Spleen (tissue), 11 donors: ENCODE results near the gene FBLN2. TPM values are rescaled to one million over a fixed set of nuclear protein-coding genes. Genes with fewer than 3 reads are reported as not detected.

Experiments used
- DNase-seq: peaks from one replicate; pipeline ENCODE4 v3.0.0-alpha.2; 2020
- H3K27ac ChIP-seq, 8 donors: fragments of 200-600 bp; sonication (generic) in 7 of 8; 1 replicate in 4 of 8; 2 replicates in 4 of 8; pipeline versions ENCODE4 v1.5.0 to v1.8.0; 2016 to 2021; ENCODE audit warnings: inconsistent platforms in 4 of 8, mild to moderate bottlenecking in 4 of 8, moderate library complexity in 1 of 8
- H3K27me3 ChIP-seq, 7 donors: fragments of 200-600 bp; sonication (generic) in 6 of 7; replicated peaks in 1 of 7; 1 replicate in 4 of 7; 2 replicates in 3 of 7; pipeline versions ENCODE4 v1.5.0 to v1.8.0; 2016 to 2021; ENCODE audit warnings: inconsistent platforms in 3 of 7, mild to moderate bottlenecking in 1 of 7
- H3K36me3 ChIP-seq, 6 donors: fragments of 200-600 bp; sonication (generic) in 5 of 6; 1 replicate in 4 of 6; 2 replicates in 2 of 6; pipeline versions ENCODE4 v1.5.0 to v1.8.0; 2016 to 2021; ENCODE audit warnings: inconsistent platforms in 2 of 6
- H3K4me1 ChIP-seq, 6 donors: fragments of 200-600 bp; sonication (generic) in 5 of 6; 1 replicate in 3 of 6; 2 replicates in 3 of 6; pipeline versions ENCODE4 v1.5.0 to v1.8.0; 2016 to 2021; ENCODE audit warnings: inconsistent platforms in 3 of 6
- H3K4me3 ChIP-seq, 8 donors: fragments of 200-600 bp; sonication (generic) in 7 of 8; 1 replicate in 4 of 8; 2 replicates in 4 of 8; pipeline versions ENCODE4 v1.5.0 to v1.8.0; 2016 to 2021; ENCODE audit warnings: inconsistent platforms in 4 of 8, mild to moderate bottlenecking in 4 of 8, moderate library complexity in 2 of 8
- H3K9me3 ChIP-seq, 8 donors: fragments of 200-600 bp; sonication (generic) in 7 of 8; 1 replicate in 4 of 8; 2 replicates in 4 of 8; pipeline versions ENCODE4 v1.5.0 to v1.8.0; 2016 to 2021; ENCODE audit warnings: inconsistent platforms in 4 of 8
- POLR2A ChIP-seq, 3 donors: fragments of 450-650 bp; IDR thresholded peaks; one replicate each; pipeline ENCODE4 v1.5.1; 2017; ENCODE audit warnings: antibody characterized with exemption in 3 of 3, mild to moderate bottlenecking in 1 of 3
- POLR2AphosphoS5 ChIP-seq, 3 donors: sonication (generic); formaldehyde crosslinking; IDR thresholded peaks; one replicate each; pipeline ENCODE4 v1.5.1; 2017; ENCODE audit warnings: antibody characterized with exemption in 3 of 3
- WGBS, 5 donors: extraction: QIAGEN DNeasy Blood & Tissue Kit in 3 of 5; methylation state at CpG; one replicate each; pipeline versions ENCODE4 v1.1.5 to v1.1.7; 2013 to 2018; 5-methylcytosine and 5-hydroxymethylcytosine counted together
- intact Hi-C: fragments of 100-400 bp; cut with DNase I; formaldehyde crosslinking; loops from one replicate; pipeline ENCODE4 v1.15.0; 2023; ENCODE audit warnings: low total_unique reads
- polyA plus RNA-seq, 3 donors: library from polyadenylated mRNA; stranded (reverse); fragments of 200-250 nt; gene quantifications; one replicate each; pipeline ENCODE4 v1.2.1, GENCODE V29; 2013
- total RNA-seq, 7 donors: library from RNA; depleted of rRNA in 3 of 7; stranded (reverse); fragments of >200 nt in 3 of 7; fragmentation: NEBNext Ultra II Directional in 4 of 7; extraction: Animal tissue kit (Norgen Biotek cat#: 25700) in 4 of 7; gene quantifications; one replicate each; pipeline versions ENCODE4 v1.1.0 to v1.2.1, GENCODE V29; 2016 to 2021
- TF ChIP-seq, protein P1 (sequence below), 11 experiments: fragments of 200-600 bp in 7 of 11; fragments of 450-650 bp in 4 of 11; sonication (generic) in 4 of 11; IDR thresholded peaks in 8 of 11; conservative IDR thresholded peaks in 3 of 11; 1 replicate in 7 of 11; 2 replicates in 4 of 11; pipeline versions ENCODE4 v1.4.0 to v1.8.0; 2016 to 2021; ENCODE audit warnings: antibody characterized with exemption in 11 of 11, inconsistent platforms in 4 of 11, mild to moderate bottlenecking in 1 of 11
- donor health status: healthy with polysubstance abuse.
- donor health status: DM: no; HTN: no; CAD: no; lungs with moderate emphysema.
- donor health status: DM: no; HTN: no; CAD: no.
- donor health status: Bipolar disorder and iron deficiency.
- donor health status: healthy.
- donor health status: DM: no; HTN: no; CAD: no.
- donor health status: DM: yes; HTN: yes; CAD: no.

Gene FBLN2
- total and polyA plus RNA-seq, 10 donors, result 6.1 to 28.2 (median 12.5) TPM

DNA sequence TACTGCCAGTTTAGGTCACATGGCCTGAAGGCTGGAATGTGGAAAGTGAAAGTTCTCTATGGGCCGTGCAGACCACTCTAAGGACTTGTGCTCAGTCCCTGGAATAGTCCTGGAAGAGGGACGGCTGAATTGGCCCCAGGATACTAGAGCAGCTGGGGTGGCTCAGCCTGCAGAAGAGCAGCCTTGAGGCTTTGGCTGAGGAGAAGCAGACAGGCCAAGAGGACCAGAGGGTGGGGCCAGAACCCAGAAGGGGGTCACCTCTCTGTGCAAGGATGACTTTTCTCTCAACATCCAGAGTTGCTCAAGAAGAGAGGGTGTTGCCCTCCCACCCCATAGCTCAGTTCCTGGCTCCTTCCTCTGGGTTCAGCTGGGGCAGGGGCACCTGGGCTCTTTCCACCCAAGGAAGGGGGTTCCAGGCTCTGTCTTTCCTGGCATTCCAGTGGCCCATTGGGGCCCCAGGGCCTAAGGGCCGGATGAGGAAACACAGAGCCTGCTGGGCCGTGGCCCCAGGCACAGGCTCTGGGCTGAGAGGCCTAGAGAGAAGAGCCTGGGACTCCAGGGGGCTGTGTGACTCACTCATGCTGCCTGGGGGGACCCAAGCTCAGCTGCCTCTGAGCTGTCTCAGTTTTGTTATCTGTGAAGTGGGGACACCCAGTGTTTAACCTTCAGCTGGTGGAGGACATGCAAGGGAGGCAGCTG, 8.5 kb upstream of the FBLN2 start:
- 66 to 83% (median 80%) methylated on average over 2 to 4 of the region's 4 CpGs for WGBS, 5 donors
- intact Hi-C loops, result no loop called here
- no peak for TF ChIP-seq POLR2A (IDR thresholded peaks at IDR 0.05)
- TF ChIP-seq, protein P1, sequence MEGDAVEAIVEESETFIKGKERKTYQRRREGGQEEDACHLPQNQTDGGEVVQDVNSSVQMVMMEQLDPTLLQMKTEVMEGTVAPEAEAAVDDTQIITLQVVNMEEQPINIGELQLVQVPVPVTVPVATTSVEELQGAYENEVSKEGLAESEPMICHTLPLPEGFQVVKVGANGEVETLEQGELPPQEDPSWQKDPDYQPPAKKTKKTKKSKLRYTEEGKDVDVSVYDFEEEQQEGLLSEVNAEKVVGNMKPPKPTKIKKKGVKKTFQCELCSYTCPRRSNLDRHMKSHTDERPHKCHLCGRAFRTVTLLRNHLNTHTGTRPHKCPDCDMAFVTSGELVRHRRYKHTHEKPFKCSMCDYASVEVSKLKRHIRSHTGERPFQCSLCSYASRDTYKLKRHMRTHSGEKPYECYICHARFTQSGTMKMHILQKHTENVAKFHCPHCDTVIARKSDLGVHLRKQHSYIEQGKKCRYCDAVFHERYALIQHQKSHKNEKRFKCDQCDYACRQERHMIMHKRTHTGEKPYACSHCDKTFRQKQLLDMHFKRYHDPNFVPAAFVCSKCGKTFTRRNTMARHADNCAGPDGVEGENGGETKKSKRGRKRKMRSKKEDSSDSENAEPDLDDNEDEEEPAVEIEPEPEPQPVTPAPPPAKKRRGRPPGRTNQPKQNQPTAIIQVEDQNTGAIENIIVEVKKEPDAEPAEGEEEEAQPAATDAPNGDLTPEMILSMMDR (IDR thresholded peaks at IDR 0.05 in 8 of 11, conservative IDR thresholded peaks at IDR 0.05 in 3 of 11), result no peak
- TF ChIP-seq POLR2AphosphoS5 (IDR thresholded peaks at IDR 0.05), result no peak
- Histone ChIP-seq H3K27ac (no peak overlapping the region), H3K4me1 (peaks cover 0 to 16% (median 4%) of the 10 kb centered on the region in 6 donors), H3K4me3 (no peak overlapping the region), H3K36me3 (no peaks in the 10 kb centered on the region), H3K9me3 (peaks cover 0 to 14% (median 5%) of the 10 kb centered on the region in 8 donors), H3K27me3 (peaks cover 0 to 50% (median 0%) of the 10 kb centered on the region in 7 donors)
- DNase-seq, result peak; percentile 41

DNA sequence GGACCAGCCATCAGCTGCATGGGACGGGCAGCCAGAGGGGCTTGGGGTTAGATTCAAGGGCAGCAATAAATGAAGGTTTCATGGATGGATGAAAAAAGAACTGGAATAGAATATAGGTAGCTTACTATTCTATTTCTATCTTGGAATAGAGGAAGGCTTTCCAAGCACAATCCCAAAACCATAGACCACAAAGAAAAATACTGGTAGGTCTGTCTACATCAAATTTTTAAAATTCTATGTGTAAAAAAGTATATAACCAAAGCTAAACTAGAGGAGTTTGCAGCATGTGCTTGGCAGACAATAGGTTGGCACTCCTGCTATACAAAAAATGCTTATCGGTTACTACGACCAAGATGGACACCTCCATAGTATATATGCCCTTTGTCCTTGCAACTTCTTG, 7.2 kb upstream of the FBLN2 start:
- intact Hi-C loops, result no loop called here

GRCh38 chr3:13542142-13542541, 6.8 kb upstream of the FBLN2 start:
- intact Hi-C loops, result no loop called here
- Histone ChIP-seq H3K27me3 (peaks cover 0 to 42% (median 0%) of the 10 kb centered on the region in 7 donors), H3K4me1 (peaks cover 0 to 12% (median 0%) of the 10 kb centered on the region in 6 donors), H3K27ac (no peak overlapping the region), H3K36me3 (no peaks in the 10 kb centered on the region), H3K9me3 (peaks cover 0 to 14% (median 5%) of the 10 kb centered on the region in 8 donors), H3K4me3 (no peak overlapping the region)
- DNase-seq, result no peak
- no peak for TF ChIP-seq POLR2AphosphoS5 (IDR thresholded peaks at IDR 0.05)
- TF ChIP-seq POLR2A (IDR thresholded peaks at IDR 0.05), result no peak
- TF ChIP-seq, protein P1 (IDR thresholded peaks at IDR 0.05 in 8 of 11, conservative IDR thresholded peaks at IDR 0.05 in 3 of 11), result no peak
- WGBS, 5 donors, result 81 to 91% (median 84%) methylated on average over 3 of the region's 3 CpGs

More for the DNA sequence above, 7.2 kb upstream of the FBLN2 start:
- Histone ChIP-seq H3K27me3 (peaks cover 0 to 42% (median 0%) of the 10 kb centered on the region in 7 donors), H3K4me3 (no peak overlapping the region), H3K36me3 (no peaks in the 10 kb centered on the region), H3K27ac (no peak overlapping the region), H3K4me1 (peaks cover 0 to 15% (median 3%) of the 10 kb centered on the region in 6 donors), H3K9me3 (peaks cover 0 to 14% (median 5%) of the 10 kb centered on the region in 8 donors)
- 46 to 71% (median 55%) methylated on average over 3 of the region's 3 CpGs for WGBS, 5 donors
- no peak for DNase-seq
- TF ChIP-seq POLR2AphosphoS5 (IDR thresholded peaks at IDR 0.05) (no peak), POLR2A (IDR thresholded peaks at IDR 0.05) (no peak)
- TF ChIP-seq, protein P1 (IDR thresholded peaks at IDR 0.05 in 8 of 11, conservative IDR thresholded peaks at IDR 0.05 in 3 of 11), result no peak

GRCh38 chr3:13543253-13543652, 5.7 kb upstream of the FBLN2 start:
- WGBS, 5 donors, result 73 to 94% (median 78%) methylated on average over 5 of the region's 5 CpGs
- TF ChIP-seq POLR2A (IDR thresholded peaks at IDR 0.05) (no peak), POLR2AphosphoS5 (IDR thresholded peaks at IDR 0.05) (no peak)
- TF ChIP-seq, protein P1 (IDR thresholded peaks at IDR 0.05 in 8 of 11, conservative IDR thresholded peaks at IDR 0.05 in 3 of 11), result no peak
- no peak overlapping the region for H3K27ac ChIP-seq
- intact Hi-C loops, result no loop called here
- H3K27me3 ChIP-seq, result peaks cover 0 to 42% (median 5%) of the 10 kb centered on the region in 7 donors
- H3K4me1 ChIP-seq, result peaks cover 0 to 13% (median 0%) of the 10 kb centered on the region in 6 donors
- peaks cover 0 to 14% (median 5%) of the 10 kb centered on the region in 8 donors for H3K9me3 ChIP-seq
- H3K36me3 ChIP-seq, result no peaks in the 10 kb centered on the region
- DNase-seq, result no peak
- H3K4me3 ChIP-seq, result no peak overlapping the region
